ENCODE results near the gene NR2C2AP. TPM values are rescaled to one million over a fixed set of nuclear protein-coding genes. Genes with fewer than 3 reads are reported as not detected.

Gene NR2C2AP
- total RNA-seq, 1 donor from 2014 or later: 12.5 TPM

- intact Hi-C loops (cut with DNase I): loop anchor here (10.0 kb wide), 1 partner anchor 121 kb away; no protein-coding TSS in a partner anchor
- DNase-seq (ENCODE audit: extremely low spot score in 2 of 2): no peak
- H3K36me3 ChIP-seq: peaks cover 0 to 13% of the 10 kb centered on the region in 2 donors
- peaks cover 44% of the 10 kb centered on the region for H3K4me1 ChIP-seq
- H3K27me3 ChIP-seq: no peaks in the 10 kb centered on the region
- TF ChIP-seq POLR2A (IDR thresholded peaks at IDR 0.05): no peak
- TF ChIP-seq CTCF (IDR thresholded peaks at IDR 0.05): no peak
- TF ChIP-seq POLR2AphosphoS5 (IDR thresholded peaks at IDR 0.05; ENCODE audit: insufficient read depth in 1 of 2, low read depth in 1 of 2): no peak
- H3K4me3 ChIP-seq: peak overlapping the region; percentile 94 to 97
- peak overlapping the region; percentile 99 for H3K27ac ChIP-seq
- no peaks in the 10 kb centered on the region for H3K9me3 ChIP-seq
Measured at GRCh38 chr19:19193926-19194325, 9.3 kb downstream of the NR2C2AP start.

GRCh38 chr19:19192910-19193423, 10.2 kb downstream of the NR2C2AP start:
- H3K4me1 ChIP-seq: peaks cover 52% of the 10 kb centered on the region

GRCh38 chr19:19192078-19192882, 10.9 kb downstream of the NR2C2AP start, which contains the start of the genes BORCS8 and RFXANK:
BORCS8 (minus strand) TSS chr19:19192152; CDS start chr19:19192117, 35 bp downstream.
RFXANK (plus strand) TSS chr19:19192258; CDS start chr19:19193947, 1,689 bp downstream.
- no peaks in the 10 kb centered on the region for H3K9me3 ChIP-seq
- peak; percentile 98 to 99 for DNase-seq (ENCODE audit: extremely low spot score in 2 of 2)
- intact Hi-C loops (cut with DNase I): loop anchor here (10.0 kb wide), 1 partner anchor 123 kb away; no protein-coding TSS in a partner anchor
- H3K4me3 ChIP-seq: peak within 1 kb of the TSS; percentile 94 to 97
- TF ChIP-seq CTCF (IDR thresholded peaks at IDR 0.05): peak in 1 of 3 experiments; percentile 15
- TF ChIP-seq POLR2AphosphoS5 (IDR thresholded peaks at IDR 0.05; ENCODE audit: insufficient read depth in 1 of 2, low read depth in 1 of 2): peak; percentile 87 to 93
- peak in 1 of 2 donors; percentile 43 for TF ChIP-seq POLR2A (IDR thresholded peaks at IDR 0.05)
- H3K27me3 ChIP-seq: no peaks in the 10 kb centered on the region
- H3K4me1 ChIP-seq: peaks cover 52% of the 10 kb centered on the region
- H3K36me3 ChIP-seq: peaks cover 0 to 11% of the 10 kb centered on the region in 2 donors
- peak within 1 kb of the TSS; percentile 99 for H3K27ac ChIP-seq

More at GRCh38 chr19:19192910-19193423, 10.2 kb downstream of the NR2C2AP start:
- Histone ChIP-seq H3K27me3 (no peaks in the 10 kb centered on the region), H3K36me3 (peaks cover 0 to 13% of the 10 kb centered on the region in 2 donors), H3K4me3 (peak overlapping the region; percentile 94 to 97), H3K27ac (peak overlapping the region; percentile 99), H3K9me3 (no peaks in the 10 kb centered on the region)
- no peak for TF ChIP-seq POLR2A (IDR thresholded peaks at IDR 0.05)
- no peak for TF ChIP-seq CTCF (IDR thresholded peaks at IDR 0.05)
- no peak for TF ChIP-seq POLR2AphosphoS5 (IDR thresholded peaks at IDR 0.05; ENCODE audit: insufficient read depth in 1 of 2, low read depth in 1 of 2)
- DNase-seq (ENCODE audit: extremely low spot score in 2 of 2): no peak
- intact Hi-C loops (cut with DNase I): loop anchor here (10.0 kb wide), 1 partner anchor 122 kb away; no protein-coding TSS in a partner anchor

GRCh38 chr19:19191768-19192077, 11.5 kb downstream of the NR2C2AP start:
- H3K36me3 ChIP-seq: peaks cover 0 to 11% of the 10 kb centered on the region in 2 donors
- no peaks in the 10 kb centered on the region for H3K9me3 ChIP-seq
- H3K27ac ChIP-seq: peak overlapping the region; percentile 99
- peak overlapping the region; percentile 94 to 97 for H3K4me3 ChIP-seq
- peaks cover 52% of the 10 kb centered on the region for H3K4me1 ChIP-seq
- intact Hi-C loops (cut with DNase I): loop anchor here (10.0 kb wide), 1 partner anchor 123 kb away; no protein-coding TSS in a partner anchor
- TF ChIP-seq POLR2A (IDR thresholded peaks at IDR 0.05) (no peak), POLR2AphosphoS5 (IDR thresholded peaks at IDR 0.05; ENCODE audit: insufficient read depth in 1 of 2, low read depth in 1 of 2) (no peak), CTCF (IDR thresholded peaks at IDR 0.05) (no peak)
- H3K27me3 ChIP-seq: no peaks in the 10 kb centered on the region
- no peak for DNase-seq (ENCODE audit: extremely low spot score in 2 of 2)

Measured in vagina (tissue), 2 donors.